RWPE1 (cell line): ENCODE results near the gene SETD1B.
"Not testable (repeated sequence)": the region's sequence is repeated elsewhere in the genome, so short reads cannot be mapped to it uniquely, and the experiment has no call there.

Experiments used
- CTCF ChIA-PET: fragments of 350-600 bp; sonication (Branson Sonifier 250); formaldehyde crosslinking; extraction: SDS; loops from one replicate; lab custom pipeline; 2021; lab: Yijun Ruan, JAX
- POLR2A ChIA-PET: fragments of 400-600 bp; formaldehyde crosslinking; extraction: SDS; loops from one replicate; lab custom pipeline; 2020; ENCODE audit warnings: antibody characterized with exemption; ENCODE audit not compliant: low non-redundant PET; lab: Yijun Ruan, JAX
- DNase-seq: peaks from one replicate; pipeline ENCODE4 v3.0.0; 2012; ENCODE audit warnings: low spot score
- H3K27ac ChIP-seq: fragments of 450-650 bp; 2 replicates; pipeline ENCODE4 v1.5.1; 2017
- TF ChIP-seq, protein P1 (sequence below): fragments of 450-650 bp; conservative IDR thresholded peaks from 2 replicates; pipeline ENCODE4 v1.5.1; 2017; ENCODE audit warnings: low read depth, mild to moderate bottlenecking

SETD1B gene

DNA sequence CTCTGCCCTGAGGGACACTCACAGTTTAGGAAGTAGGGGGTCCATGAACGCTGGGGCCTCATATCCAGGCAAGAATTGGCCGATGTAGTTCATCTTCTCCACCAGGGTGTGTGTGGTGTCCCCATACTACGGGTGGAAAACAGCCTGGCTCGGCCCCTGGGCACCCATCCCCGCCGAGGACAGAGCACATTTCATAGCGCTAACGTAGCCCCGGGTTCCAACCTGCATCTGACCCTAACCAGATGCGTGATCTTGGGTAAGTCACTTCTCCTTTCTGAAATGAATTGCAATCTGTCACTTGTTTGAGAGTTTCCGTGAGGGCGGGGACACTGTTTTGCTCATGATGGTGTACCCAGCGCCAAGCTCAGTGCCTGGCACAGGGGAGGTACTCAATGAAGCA is 45.9 kb downstream of the SETD1B start:
- no peak overlapping the region for H3K27ac ChIP-seq
- ChIA-PET CTCF (no interaction called here), POLR2A (no interaction called here)
- TF ChIP-seq, protein P1, sequence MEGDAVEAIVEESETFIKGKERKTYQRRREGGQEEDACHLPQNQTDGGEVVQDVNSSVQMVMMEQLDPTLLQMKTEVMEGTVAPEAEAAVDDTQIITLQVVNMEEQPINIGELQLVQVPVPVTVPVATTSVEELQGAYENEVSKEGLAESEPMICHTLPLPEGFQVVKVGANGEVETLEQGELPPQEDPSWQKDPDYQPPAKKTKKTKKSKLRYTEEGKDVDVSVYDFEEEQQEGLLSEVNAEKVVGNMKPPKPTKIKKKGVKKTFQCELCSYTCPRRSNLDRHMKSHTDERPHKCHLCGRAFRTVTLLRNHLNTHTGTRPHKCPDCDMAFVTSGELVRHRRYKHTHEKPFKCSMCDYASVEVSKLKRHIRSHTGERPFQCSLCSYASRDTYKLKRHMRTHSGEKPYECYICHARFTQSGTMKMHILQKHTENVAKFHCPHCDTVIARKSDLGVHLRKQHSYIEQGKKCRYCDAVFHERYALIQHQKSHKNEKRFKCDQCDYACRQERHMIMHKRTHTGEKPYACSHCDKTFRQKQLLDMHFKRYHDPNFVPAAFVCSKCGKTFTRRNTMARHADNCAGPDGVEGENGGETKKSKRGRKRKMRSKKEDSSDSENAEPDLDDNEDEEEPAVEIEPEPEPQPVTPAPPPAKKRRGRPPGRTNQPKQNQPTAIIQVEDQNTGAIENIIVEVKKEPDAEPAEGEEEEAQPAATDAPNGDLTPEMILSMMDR: no peak
- DNase-seq: no peak

DNA sequence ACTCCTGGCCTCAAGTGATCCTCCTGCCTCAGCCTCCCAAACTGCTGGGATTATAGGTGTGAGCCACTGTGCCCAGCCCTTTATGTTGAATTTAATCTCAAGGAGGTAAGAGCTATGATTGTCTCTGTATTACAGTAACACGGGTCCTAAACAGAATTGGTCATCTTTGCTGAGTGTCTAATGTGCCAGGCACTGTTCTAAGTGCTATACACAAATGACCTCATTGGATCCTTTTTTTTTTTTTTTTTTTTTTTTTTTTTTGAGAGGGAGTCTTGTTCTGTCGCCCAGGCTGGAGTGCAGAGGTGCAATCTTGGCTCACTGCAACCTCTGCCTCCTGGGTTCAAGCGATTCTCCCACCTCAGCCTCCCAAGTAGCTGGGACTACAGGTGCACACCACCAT is 48.6 kb downstream of the SETD1B start:
- not testable (repeated sequence) for DNase-seq, H3K27ac ChIP-seq
- ChIA-PET POLR2A (interaction anchor here (0.6 to 0.7 kb wide), 2 partner anchors 48 to 160 kb away, joined by 3 to 8 read pairs; no protein-coding TSS in a partner anchor), CTCF (interaction anchor here (0.5 kb wide), 1 partner anchor 36 kb away, joined by 3 read pairs; no protein-coding TSS in a partner anchor)

DNA sequence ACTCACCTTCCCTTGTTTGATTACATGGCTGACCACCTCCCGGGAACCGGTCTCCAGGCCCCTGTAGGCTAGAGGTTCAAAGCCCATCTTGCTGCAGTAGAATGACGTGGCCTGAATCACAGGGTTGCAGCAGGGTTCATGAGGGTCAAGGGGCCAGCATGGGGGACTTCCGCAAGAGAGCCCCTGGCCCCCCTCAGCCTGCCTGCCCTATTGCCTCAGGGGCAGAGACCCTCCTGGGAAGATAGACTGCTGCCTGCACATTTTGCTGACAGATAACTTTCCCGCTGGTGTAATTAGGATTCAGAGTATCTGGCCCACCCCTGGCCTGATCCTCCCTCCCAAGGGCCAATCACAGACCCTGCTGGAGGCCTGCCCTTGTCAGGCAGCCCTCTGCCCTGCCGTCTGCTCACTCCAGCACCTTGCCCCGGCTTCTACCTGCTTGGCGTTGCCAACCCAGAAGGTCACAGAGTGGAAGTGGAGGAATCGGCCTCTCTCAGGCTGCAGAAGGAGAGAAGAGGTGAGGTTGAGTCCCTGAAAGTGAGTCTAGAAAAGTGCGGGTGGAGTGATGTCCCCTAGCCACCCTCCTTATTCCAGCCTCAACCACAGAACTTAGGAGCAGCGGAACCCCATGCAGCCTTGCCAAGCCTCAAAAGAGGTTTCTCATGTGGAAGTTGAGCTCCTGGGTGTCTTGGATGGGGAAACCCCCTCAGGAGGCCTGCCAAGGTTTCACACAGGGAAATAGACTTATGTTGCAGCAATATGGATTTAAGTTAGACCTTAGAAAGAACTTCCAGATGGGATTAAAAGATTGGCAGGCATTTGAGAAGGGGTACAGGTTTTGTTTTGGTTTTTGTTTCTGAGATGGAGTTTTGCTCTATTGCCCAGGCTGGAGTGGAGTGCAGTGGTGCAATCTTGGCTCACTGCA is 53.8 kb downstream of the SETD1B start:
- CTCF ChIA-PET: interaction anchor here (0.6 kb wide), 1 partner anchor 359 kb away, joined by 3 read pairs; no protein-coding TSS in a partner anchor

DNA sequence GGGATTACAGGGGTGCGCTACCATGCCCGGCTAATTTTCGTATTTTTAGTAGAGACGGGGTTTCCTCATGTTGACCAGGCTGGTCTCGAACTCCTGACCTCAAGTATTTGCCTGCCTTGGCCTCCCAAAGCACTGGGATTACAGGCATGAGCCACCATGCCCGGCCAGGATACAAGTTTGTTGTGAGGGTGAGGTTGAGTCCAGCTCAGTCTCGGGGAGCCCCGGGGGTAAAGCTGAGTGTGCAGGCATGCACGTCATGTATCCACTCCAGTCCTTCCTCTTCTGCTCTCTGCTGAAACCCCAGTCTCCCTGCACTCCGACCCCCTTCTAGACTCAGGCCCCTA is 54.5 kb downstream of the SETD1B start:
- DNase-seq: no peak
- H3K27ac ChIP-seq: peak overlapping the region; percentile 79
- TF ChIP-seq, protein P1: no peak
- ChIA-PET POLR2A (no interaction called here), CTCF (no interaction called here)

More for the DNA sequence above, 53.8 kb downstream of the SETD1B start:
- DNase-seq: no peak
- TF ChIP-seq, protein P1: no peak
- H3K27ac ChIP-seq: no peak overlapping the region
- POLR2A ChIA-PET: no interaction called here

DNA sequence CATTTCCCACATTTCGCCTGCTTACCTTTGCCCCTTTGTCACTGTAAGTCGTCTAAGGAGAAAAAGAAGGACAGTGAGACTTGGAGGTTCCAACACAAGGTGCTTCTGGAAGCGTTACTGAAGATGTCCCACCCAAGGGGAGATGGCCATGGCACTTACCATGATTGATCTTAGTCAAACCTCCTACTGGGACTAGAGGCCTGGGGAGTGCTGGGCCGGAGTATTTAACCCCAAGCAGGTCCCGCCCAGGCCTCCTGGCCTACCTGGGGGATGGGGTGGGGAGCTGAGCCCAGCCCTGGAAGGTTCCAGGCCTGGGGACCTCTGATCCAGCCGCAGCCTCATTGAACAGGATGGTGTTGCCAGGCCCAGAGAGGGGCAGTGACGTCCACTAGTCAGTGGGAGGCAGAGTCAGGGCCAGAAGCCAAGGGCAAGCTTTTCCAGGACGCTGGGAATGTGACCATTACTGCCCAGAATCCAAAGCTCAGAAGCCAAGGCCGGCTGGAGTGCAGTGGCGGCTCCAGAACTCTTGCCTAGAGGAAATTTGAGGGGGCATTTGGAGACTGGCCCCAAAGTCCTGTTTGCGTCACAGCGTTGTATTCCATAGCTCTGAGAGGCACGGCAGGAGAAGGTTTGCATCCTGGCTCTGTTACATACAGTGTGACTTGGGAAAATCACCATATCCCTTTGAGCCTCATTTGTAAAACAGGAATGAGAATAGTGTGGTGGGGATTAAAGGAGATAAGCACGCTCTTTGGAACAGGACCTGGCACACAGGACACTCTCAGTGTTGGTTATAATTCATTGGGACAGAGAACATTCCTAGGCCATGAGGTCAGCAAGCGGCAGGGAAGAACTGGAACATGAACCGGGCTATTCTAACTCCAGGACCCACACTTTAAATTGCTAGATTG is 55.1 kb downstream of the SETD1B start, which contains the start of gene HPD:
Gene HPD (minus strand): TSS at position 198 of the 911 bp plus-strand sequence. CDS start 36 bp downstream, at position 162.
- POLR2A ChIA-PET: no interaction called here
- peak; percentile 77 for DNase-seq
- TF ChIP-seq, protein P1: no peak
- peak within 1 kb of the TSS; percentile 79 for H3K27ac ChIP-seq
- CTCF ChIA-PET: no interaction called here

DNA sequence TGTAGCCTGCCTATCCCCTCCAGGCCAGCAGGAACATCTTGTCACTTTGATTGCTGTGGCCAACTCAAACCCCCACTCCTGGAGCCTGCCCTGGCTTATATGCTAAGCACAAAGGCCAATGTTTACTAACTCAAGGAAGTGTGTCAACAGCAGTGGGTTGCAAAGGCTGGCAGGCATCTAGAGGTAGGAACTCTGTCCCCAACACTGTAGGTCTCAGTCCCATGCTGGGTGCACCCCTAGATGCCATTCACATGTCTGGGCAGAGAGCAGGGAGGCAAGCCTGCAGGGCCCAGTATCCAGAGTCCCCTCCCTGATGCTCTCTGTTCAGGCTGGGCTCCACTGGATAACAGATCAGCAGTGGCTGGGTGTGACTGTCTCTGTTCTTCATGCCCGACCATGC is 56.4 kb downstream of the SETD1B start:
- no peak for DNase-seq
- POLR2A ChIA-PET: no interaction called here
- TF ChIP-seq, protein P1: no peak
- CTCF ChIA-PET: interaction anchor here (0.6 kb wide), 2 partner anchors 18 to 28 kb away, joined by 3 read pairs; partner anchors contain the start of gene PSMD9
- peak overlapping the region; percentile 79 for H3K27ac ChIP-seq

DNA sequence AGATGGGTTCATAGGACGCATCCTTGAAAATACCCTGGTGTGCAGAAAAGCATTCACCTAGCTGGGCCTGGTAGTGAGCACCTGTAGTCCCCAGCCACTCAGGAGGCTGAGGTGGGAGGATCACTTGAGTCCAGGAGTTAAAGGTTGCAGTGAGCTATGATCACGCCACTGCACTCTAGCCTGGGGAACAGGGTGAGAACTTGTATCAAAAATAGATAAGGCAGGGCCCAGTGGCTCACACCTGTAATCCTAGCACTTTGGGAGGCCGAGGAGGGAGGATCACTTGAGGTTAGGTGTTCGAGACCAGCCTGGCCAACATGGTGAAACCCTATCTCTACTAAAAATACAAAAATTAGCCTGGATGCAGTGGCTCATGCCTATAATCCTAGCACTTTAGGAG is 56.9 kb downstream of the SETD1B start:
- CTCF ChIA-PET: interaction anchor here (0.6 kb wide), 2 partner anchors 28 to 1102 kb away, joined by 3 read pairs; partner anchors contain the start of gene PSMD9
- POLR2A ChIA-PET, DNase-seq: not testable (repeated sequence)
- H3K27ac ChIP-seq: peak overlapping the region; percentile 79
